H1 (cell line): Measurements from ENCODE around the gene CERT1.

Experiments used
- BACH1 ChIP-seq: IDR thresholded peaks from 2 replicates; pipeline ENCODE4 v1.6.1; 2012; ENCODE audit warnings: low read length, improper control_type of control experiment
- CREB1 ChIP-seq: IDR thresholded peaks from 2 replicates; pipeline ENCODE4 v1.6.1; 2012; ENCODE audit warnings: inconsistent platforms
- CTCF ChIP-seq, 3 experiments: IDR thresholded peaks; 1 replicate in 2 of 3; 2 replicates in 1 of 3; pipeline versions ENCODE4 v1.5.1 to v1.6.1; 2011; ENCODE audit warnings: low read length in 3 of 3, mild to moderate bottlenecking in 3 of 3, inconsistent platforms in 2 of 3, low read depth in 1 of 3, moderate library complexity in 1 of 3; ENCODE audit not compliant: insufficient read depth in 1 of 3; ENCODE audit errors: control extremely low read depth in 1 of 3
- EGR1 ChIP-seq: IDR thresholded peaks from 2 replicates; pipeline ENCODE4 v1.6.1; 2011; ENCODE audit warnings: low read depth, low read length, borderline replicate concordance
- EZH2 ChIP-seq: fragments of 200-600 bp; sonication (generic); IDR thresholded peaks from 2 replicates; pipeline ENCODE4 v1.7.1; 2012; ENCODE audit warnings: low read depth, mild to moderate bottlenecking, moderate library complexity, low read length, inconsistent platforms; ENCODE audit not compliant: severe bottlenecking
- GTF2F1 ChIP-seq: IDR thresholded peaks from 2 replicates; pipeline ENCODE4 v1.6.1; 2012; ENCODE audit warnings: low read depth, low read length, improper control_type of control experiment, borderline replicate concordance
- POLR2A ChIP-seq, 2 experiments: IDR thresholded peaks; 1 replicate in 1 of 2; 2 replicates in 1 of 2; pipeline ENCODE4 v1.6.1; 2011; ENCODE audit warnings: low read depth in 2 of 2, low read length in 2 of 2, mild to moderate bottlenecking in 2 of 2; ENCODE audit errors: control extremely low read depth in 1 of 2
- TEAD4 ChIP-seq: IDR thresholded peaks from 2 replicates; pipeline ENCODE4 v1.6.1; 2012; ENCODE audit warnings: low read depth, low read length, inconsistent platforms, mixed read lengths

- TF ChIP-seq CTCF (IDR thresholded peaks at IDR 0.05; ENCODE audit: control extremely low read depth in 1 of 3, insufficient read depth in 1 of 3, low read depth in 1 of 3, low read length in 3 of 3) (no peak), BACH1 (no peak), GTF2F1 (no peak), POLR2A (IDR thresholded peaks at IDR 0.05; ENCODE audit: control extremely low read depth in 1 of 2, low read depth in 2 of 2, low read length in 2 of 2) (no peak), TEAD4 (no peak), EZH2 (no peak), CREB1 (no peak), EGR1 (no peak)
Measured at GRCh38 chr5:75337366-75338021, 173.9 kb downstream of the CERT1 start.
